HepG2 (cell line): ENCODE results near the gene GK. TPM values are rescaled to one million over a fixed set of nuclear protein-coding genes. Genes with fewer than 3 reads are reported as not detected.

Experiments
- ATAC-seq: fragments of 200-7000 bp; cut with Tn5 transposase; 3 replicates; pipeline ENCODE4 v1.9.1; 2020; ENCODE audit warnings: mild to moderate bottlenecking, moderate library complexity
- BruUV-seq: library from RNA; stranded (reverse); fragments of 400-500 nt; replicated peaks from 2 replicates; lab custom pipeline; 2021; lab: Mats Ljungman, UMichigan
- CTCF ChIA-PET: fragments of 300-600 bp; formaldehyde crosslinking; extraction: SDS; loops from one replicate; lab custom pipeline; 2021; ENCODE audit warnings: low total read pairs, inconsistent platforms, low intra/inter-chr PET ratio; lab: Yijun Ruan, JAX
- POLR2A ChIA-PET: fragments of 350-600 bp; sonication (Branson Sonifier 250); formaldehyde crosslinking; loops from one replicate; lab custom pipeline; 2020; ENCODE audit warnings: antibody characterized with exemption, inconsistent platforms; lab: Yijun Ruan, JAX
- DNase-seq: peaks from one replicate; pipeline ENCODE4 v3.0.0-alpha.2; 2015; ENCODE audit warnings: low spot score
- FAIRE-seq: peaks from 3 replicates; lab custom pipeline; 2011; peaks lifted over from hg19 to GRCh38; lab: Jason Lieb, UNC
- H2AFZ ChIP-seq: one replicate; pipeline ENCODE4 v1.6.1; 2011; ENCODE audit warnings: low read length, inconsistent platforms
- H3K27ac ChIP-seq: fragments of 300-600 bp; 3 replicates; pipeline ENCODE4 v1.8.0; 2011; ENCODE audit warnings: mixed run types, mild to moderate bottlenecking, mixed read lengths, low read length, inconsistent platforms; ENCODE audit not compliant: insufficient read depth; ENCODE audit errors: extremely low read length
- H3K27me3 ChIP-seq, 2 experiments: fragments of 200-600 bp in 1 of 2; 2 replicates in 1 of 2; 3 replicates in 1 of 2; pipeline versions ENCODE4 v1.6.0 to v1.8.0; 2011; ENCODE audit warnings: low read length in 2 of 2, mild to moderate bottlenecking in 2 of 2, moderate library complexity in 2 of 2, inconsistent platforms in 1 of 2; ENCODE audit not compliant: insufficient read depth in 2 of 2, control insufficient read depth in 1 of 2
- H3K36me3 ChIP-seq, 2 experiments: fragments of 200-600 bp in 1 of 2; replicated peaks in 1 of 2; 2 replicates in 1 of 2; 3 replicates in 1 of 2; pipeline versions ENCODE4 v1.5.1 to v1.8.0; 2011; ENCODE audit warnings: low read length in 2 of 2, inconsistent platforms in 1 of 2; ENCODE audit not compliant: insufficient read depth in 2 of 2, control insufficient read depth in 1 of 2
- H3K4me1 ChIP-seq: 2 replicates; pipeline ENCODE4 v1.5.1; 2012; ENCODE audit warnings: low read length, inconsistent platforms; ENCODE audit not compliant: insufficient read depth
- H3K4me2 ChIP-seq: 2 replicates; pipeline ENCODE4 v1.6.0; 2011; ENCODE audit warnings: low read depth, low read length, inconsistent platforms
- H3K4me3 ChIP-seq, 3 experiments: fragments of 200-600 bp in 1 of 3; sonication (generic), shearing (Covaris generic) in 1 of 3; replicated peaks in 1 of 3; 2 replicates each; pipeline ENCODE4 v1.5.1; 2011 to 2016; ENCODE audit warnings: low read length in 3 of 3, inconsistent platforms in 2 of 3, low read depth in 2 of 3, mild to moderate bottlenecking in 2 of 3, control low read depth in 1 of 3, mixed read lengths in 1 of 3; ENCODE audit not compliant: insufficient read depth in 1 of 3
- H3K79me2 ChIP-seq: one replicate; pipeline ENCODE4 v1.6.1; 2011; ENCODE audit warnings: low read length, inconsistent platforms; ENCODE audit not compliant: insufficient read depth
- H3K9ac ChIP-seq: 2 replicates; pipeline ENCODE4 v1.6.0; 2011; ENCODE audit warnings: mild to moderate bottlenecking, low read depth, low read length, inconsistent platforms; ENCODE audit not compliant: insufficient read depth
- H3K9me3 ChIP-seq: 2 replicates; pipeline ENCODE4 v1.5.1; 2012; ENCODE audit warnings: mild to moderate bottlenecking, low read length
- H4K20me1 ChIP-seq: 2 replicates; pipeline ENCODE4 v1.6.0; 2011; ENCODE audit warnings: inconsistent platforms, mild to moderate bottlenecking, low read length, moderate library complexity; ENCODE audit not compliant: insufficient read depth
- KDM5A ChIP-seq: fragments of 200-600 bp; sonication (generic); IDR thresholded peaks from 2 replicates; pipeline ENCODE4 v1.7.0; 2018; ENCODE audit warnings: antibody characterized with exemption, mild to moderate bottlenecking, low read length, borderline replicate concordance
- SOX13 ChIP-seq, 3 experiments: fragments of 450-650 bp in 1 of 3; sonication (generic) in 1 of 3; formaldehyde crosslinking in 1 of 3; IDR thresholded peaks in 2 of 3; conservative IDR thresholded peaks in 1 of 3; 2 replicates each; pipeline versions ENCODE4 v1.5.0 to v1.6.1; 2016 to 2020; ENCODE audit warnings: antibody characterized with exemption in 1 of 3, mild to moderate bottlenecking in 1 of 3, missing compliant biosample characterization in 1 of 3, missing genetic modification reagents in 1 of 3, moderate library complexity in 1 of 3
- TBL1XR1 ChIP-seq: fragments of 150-350 bp; IDR thresholded peaks from 2 replicates; pipeline ENCODE4 v1.6.1; 2014; ENCODE audit warnings: borderline replicate concordance, low read length; ENCODE audit not compliant: partially characterized antibody
- ZNF280D ChIP-seq: sonication (generic); formaldehyde crosslinking; IDR thresholded peaks from 2 replicates; pipeline ENCODE4 v1.5.1; 2020; ENCODE audit warnings: mild to moderate bottlenecking, missing genetic modification reagents
- ZNF335 ChIP-seq: sonication (generic); formaldehyde crosslinking; IDR thresholded peaks from 2 replicates; pipeline ENCODE4 v1.4.0; 2020; ENCODE audit warnings: missing genetic modification reagents
- ZNF484 ChIP-seq: sonication (generic); formaldehyde crosslinking; IDR thresholded peaks from 2 replicates; pipeline ENCODE4 v1.5.1; 2020; ENCODE audit warnings: mild to moderate bottlenecking, low read depth, missing genetic modification reagents, borderline replicate concordance
- WGBS: methylation state at CpG from one replicate; pipeline ENCODE4 v1.1.6; 2017; ENCODE audit warnings: low lambda C conversion rate; 5-methylcytosine and 5-hydroxymethylcytosine counted together
- in situ Hi-C: cut with HindIII; loops from 2 replicates; pipeline ENCODE4 v1.10.0; 2017; ENCODE audit warnings: low pct_unique_long_range_greater_than_20kb; ENCODE audit not compliant: extremely low pct_ligation_motif_present
- intact Hi-C: fragments of 100-400 bp; cut with micrococcal nuclease; formaldehyde crosslinking; loops from one replicate; pipeline ENCODE4 v1.10.0; 2022; ENCODE audit not compliant: unreplicated experiment
- polyA plus RNA-seq, 8 experiments: library from polyadenylated mRNA; depleted of rRNA in 3 of 8; stranded (reverse) in 7 of 8; unstranded in 1 of 8; fragments of >200 nt; fragmentation: Illumina TruSeq in 4 of 8; extraction: Trizol in 4 of 8; gene quantifications; 2 replicates each; pipeline versions ENCODE4 v1.2.1 to v1.2.3, GENCODE V29; 2011 to 2016; ENCODE audit warnings: low read depth in 4 of 8, missing spikeins in 1 of 8, mixed read lengths in 1 of 8; ENCODE audit not compliant: insufficient read depth in 1 of 8
- total RNA-seq, 5 experiments: library from RNA; depleted of rRNA; stranded (reverse); fragments of >200 nt; fragmentation: Illumina TruSeq; extraction: Trizol; gene quantifications; 2 replicates each; pipeline ENCODE4 v1.2.3, GENCODE V29; 2016; ENCODE audit warnings: low read depth in 1 of 5
- TF ChIP-seq, protein P1 (sequence below): sonication (generic); formaldehyde crosslinking; IDR thresholded peaks from 2 replicates; pipeline ENCODE4 v1.4.0; 2020; ENCODE audit warnings: low read depth, mild to moderate bottlenecking, missing genetic modification reagents
- TF ChIP-seq, protein P2 (sequence below): sonication (generic); formaldehyde crosslinking; IDR thresholded peaks from 2 replicates; pipeline ENCODE4 v1.9.0; 2022; ENCODE audit warnings: missing genetic modification reagents, mild to moderate bottlenecking, borderline replicate concordance
- TF ChIP-seq, protein P3 (sequence below): sonication (generic); formaldehyde crosslinking; IDR thresholded peaks from 2 replicates; pipeline ENCODE4 v1.8.1; 2023; ENCODE audit warnings: mild to moderate bottlenecking, missing genetic modification reagents
- TF ChIP-seq, protein P4 (sequence below): sonication (generic); formaldehyde crosslinking; IDR thresholded peaks from 2 replicates; pipeline ENCODE4 v1.5.0; 2020; ENCODE audit warnings: missing genetic modification reagents

GK gene
- total and polyA plus RNA-seq, 2 of the 13 experiments (the other 11 are each of a cell fraction or from before 2014, with no cell fraction given): 64.2 to 265 TPM

- TF ChIP-seq, protein P1, sequence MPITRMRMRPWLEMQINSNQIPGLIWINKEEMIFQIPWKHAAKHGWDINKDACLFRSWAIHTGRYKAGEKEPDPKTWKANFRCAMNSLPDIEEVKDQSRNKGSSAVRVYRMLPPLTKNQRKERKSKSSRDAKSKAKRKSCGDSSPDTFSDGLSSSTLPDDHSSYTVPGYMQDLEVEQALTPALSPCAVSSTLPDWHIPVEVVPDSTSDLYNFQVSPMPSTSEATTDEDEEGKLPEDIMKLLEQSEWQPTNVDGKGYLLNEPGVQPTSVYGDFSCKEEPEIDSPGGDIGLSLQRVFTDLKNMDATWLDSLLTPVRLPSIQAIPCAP: no peak
- TF ChIP-seq ZNF335 (CRISPR knock-in tag): no peak
Measured at GRCh38 chrX:30620980-30621618, 32.1 kb upstream of the GK start (continued).

DNA sequence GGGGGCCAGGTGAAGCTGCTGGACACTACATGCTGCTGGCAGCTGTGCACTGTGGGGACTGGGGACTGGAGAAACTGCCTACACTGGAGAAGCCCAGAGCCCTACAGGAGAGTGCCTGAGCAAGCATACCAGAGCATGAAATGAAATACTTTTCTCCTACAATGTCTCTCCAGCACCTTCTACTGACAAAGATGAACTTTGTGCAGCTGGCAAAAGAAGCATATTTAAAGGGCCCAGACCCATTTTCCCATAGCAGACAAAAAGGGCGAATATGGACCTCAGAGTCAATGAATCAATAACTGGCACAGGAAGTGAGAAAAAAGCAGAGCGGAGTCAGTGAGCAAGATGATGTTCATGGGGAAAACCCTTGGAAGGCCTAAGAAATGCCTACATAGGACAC, 30.9 kb upstream of the GK start:
- H3K27ac ChIP-seq: no peak overlapping the region
- H3K9ac ChIP-seq: no peak overlapping the region
- POLR2A ChIA-PET: no interaction called here
- no peaks in the 10 kb centered on the region for H3K79me2 ChIP-seq
- in situ Hi-C loops (no loop called here), intact Hi-C loops (no loop called here)
- FAIRE-seq: no peak
- H3K9me3 ChIP-seq: peaks cover 7% of the 10 kb centered on the region; the same call in 1 of the 2 replicates
- ATAC-seq: no peak
- no peak overlapping the region for H3K4me2 ChIP-seq
- CTCF ChIA-PET: no interaction called here
- no TSS peak for BruUV-seq
- no peaks in the 10 kb centered on the region for H4K20me1 ChIP-seq
- DNase-seq: no peak
- peaks cover 26% of the 10 kb centered on the region for H3K4me1 ChIP-seq
- no peaks in the 10 kb centered on the region for H3K27me3 ChIP-seq
- H3K4me3 ChIP-seq: no peak overlapping the region
- TF ChIP-seq, protein P2, sequence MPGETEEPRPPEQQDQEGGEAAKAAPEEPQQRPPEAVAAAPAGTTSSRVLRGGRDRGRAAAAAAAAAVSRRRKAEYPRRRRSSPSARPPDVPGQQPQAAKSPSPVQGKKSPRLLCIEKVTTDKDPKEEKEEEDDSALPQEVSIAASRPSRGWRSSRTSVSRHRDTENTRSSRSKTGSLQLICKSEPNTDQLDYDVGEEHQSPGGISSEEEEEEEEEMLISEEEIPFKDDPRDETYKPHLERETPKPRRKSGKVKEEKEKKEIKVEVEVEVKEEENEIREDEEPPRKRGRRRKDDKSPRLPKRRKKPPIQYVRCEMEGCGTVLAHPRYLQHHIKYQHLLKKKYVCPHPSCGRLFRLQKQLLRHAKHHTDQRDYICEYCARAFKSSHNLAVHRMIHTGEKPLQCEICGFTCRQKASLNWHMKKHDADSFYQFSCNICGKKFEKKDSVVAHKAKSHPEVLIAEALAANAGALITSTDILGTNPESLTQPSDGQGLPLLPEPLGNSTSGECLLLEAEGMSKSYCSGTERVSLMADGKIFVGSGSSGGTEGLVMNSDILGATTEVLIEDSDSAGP (CRISPR knock-in tag): no peak
- TF ChIP-seq, protein P3, sequence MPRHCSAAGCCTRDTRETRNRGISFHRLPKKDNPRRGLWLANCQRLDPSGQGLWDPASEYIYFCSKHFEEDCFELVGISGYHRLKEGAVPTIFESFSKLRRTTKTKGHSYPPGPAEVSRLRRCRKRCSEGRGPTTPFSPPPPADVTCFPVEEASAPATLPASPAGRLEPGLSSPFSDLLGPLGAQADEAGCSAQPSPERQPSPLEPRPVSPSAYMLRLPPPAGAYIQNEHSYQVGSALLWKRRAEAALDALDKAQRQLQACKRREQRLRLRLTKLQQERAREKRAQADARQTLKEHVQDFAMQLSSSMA: no peak
- no peak for TF ChIP-seq TBL1XR1
- no peak for TF ChIP-seq ZNF484 (CRISPR knock-in tag)
- peak; percentile 84; the same call in 1 of the 2 replicates for TF ChIP-seq ZNF280D (CRISPR knock-in tag)
- TF ChIP-seq KDM5A: no peak
- TF ChIP-seq, protein P4, sequence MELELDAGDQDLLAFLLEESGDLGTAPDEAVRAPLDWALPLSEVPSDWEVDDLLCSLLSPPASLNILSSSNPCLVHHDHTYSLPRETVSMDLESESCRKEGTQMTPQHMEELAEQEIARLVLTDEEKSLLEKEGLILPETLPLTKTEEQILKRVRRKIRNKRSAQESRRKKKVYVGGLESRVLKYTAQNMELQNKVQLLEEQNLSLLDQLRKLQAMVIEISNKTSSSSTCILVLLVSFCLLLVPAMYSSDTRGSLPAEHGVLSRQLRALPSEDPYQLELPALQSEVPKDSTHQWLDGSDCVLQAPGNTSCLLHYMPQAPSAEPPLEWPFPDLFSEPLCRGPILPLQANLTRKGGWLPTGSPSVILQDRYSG (CRISPR knock-in tag): no peak
- TF ChIP-seq SOX13 (IDR thresholded peaks at IDR 0.05): no peak
- no peak for TF ChIP-seq SOX13 (CRISPR knock-in tag; conservative IDR thresholded peaks at IDR 0.05 in 1 of 2, IDR thresholded peaks at IDR 0.05 in 1 of 2)
- TF ChIP-seq, all 625 proteins: peak for 1
- no peaks in the 10 kb centered on the region for H3K36me3 ChIP-seq
- 91% methylated on average over 2 of the region's 2 CpGs for whole genome bisulfite sequencing
- H2AFZ ChIP-seq: no peak overlapping the region
